ENCODE measurements around the gene YWHAB.

The YWHAB gene

DNA sequence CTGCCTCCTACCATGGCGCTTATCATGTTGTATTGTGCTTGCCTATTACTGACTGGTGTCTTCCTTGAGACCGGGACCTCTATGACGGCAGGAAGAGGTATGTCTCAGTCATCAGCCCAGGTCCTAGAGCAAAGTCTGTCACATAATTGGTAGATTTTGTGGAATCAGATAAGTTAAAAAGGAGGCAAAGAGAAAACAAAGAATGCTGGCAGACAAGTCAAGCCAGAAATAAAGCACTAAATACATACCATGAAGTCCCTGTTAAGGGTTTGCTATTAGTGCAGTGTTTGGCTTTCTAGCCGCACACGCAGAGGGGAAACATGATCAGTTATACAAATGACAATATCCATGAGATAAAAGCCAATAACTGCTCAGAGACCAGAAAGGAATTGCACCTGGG, 68.7 kb downstream of the YWHAB start:
- Histone ChIP-seq H3K27me3 (ENCODE audit: insufficient read depth, low read length) (no peaks in the 10 kb centered on the region), H3K4me2 (ENCODE audit: low read length) (no peak overlapping the region), H3K9me3 (ENCODE audit: low read length) (no peaks in the 10 kb centered on the region), H4K20me1 (ENCODE audit: insufficient read depth, low read length) (no peaks in the 10 kb centered on the region), H3K4me1 (ENCODE audit: insufficient read depth, low read length, severe bottlenecking) (peaks cover 21% of the 10 kb centered on the region), H3K4me3 (ENCODE audit: low read depth, low read length, poor library complexity, severe bottlenecking) (no peak overlapping the region), H3K27ac (ENCODE audit: low read depth, low read length, poor library complexity, severe bottlenecking) (no peak overlapping the region), H2AFZ (ENCODE audit: low read length) (no peak overlapping the region), H3F3A (ENCODE audit: insufficient read depth, low read length) (no peaks in the 10 kb centered on the region), H3K36me3 (ENCODE audit: insufficient read depth, low read length) (peaks cover 88% of the 10 kb centered on the region), H3K9me2 (ENCODE audit: low read depth, low read length) (no peaks in the 10 kb centered on the region), H3K79me2 (ENCODE audit: insufficient read depth, low read length) (peaks cover 19% of the 10 kb centered on the region), H3K9ac (ENCODE audit: low read length) (no peak overlapping the region)
- TF ChIP-seq EZH2 (IDR thresholded peaks at IDR 0.05; ENCODE audit: borderline replicate concordance, low read length): no peak
- TF ChIP-seq, protein P1, sequence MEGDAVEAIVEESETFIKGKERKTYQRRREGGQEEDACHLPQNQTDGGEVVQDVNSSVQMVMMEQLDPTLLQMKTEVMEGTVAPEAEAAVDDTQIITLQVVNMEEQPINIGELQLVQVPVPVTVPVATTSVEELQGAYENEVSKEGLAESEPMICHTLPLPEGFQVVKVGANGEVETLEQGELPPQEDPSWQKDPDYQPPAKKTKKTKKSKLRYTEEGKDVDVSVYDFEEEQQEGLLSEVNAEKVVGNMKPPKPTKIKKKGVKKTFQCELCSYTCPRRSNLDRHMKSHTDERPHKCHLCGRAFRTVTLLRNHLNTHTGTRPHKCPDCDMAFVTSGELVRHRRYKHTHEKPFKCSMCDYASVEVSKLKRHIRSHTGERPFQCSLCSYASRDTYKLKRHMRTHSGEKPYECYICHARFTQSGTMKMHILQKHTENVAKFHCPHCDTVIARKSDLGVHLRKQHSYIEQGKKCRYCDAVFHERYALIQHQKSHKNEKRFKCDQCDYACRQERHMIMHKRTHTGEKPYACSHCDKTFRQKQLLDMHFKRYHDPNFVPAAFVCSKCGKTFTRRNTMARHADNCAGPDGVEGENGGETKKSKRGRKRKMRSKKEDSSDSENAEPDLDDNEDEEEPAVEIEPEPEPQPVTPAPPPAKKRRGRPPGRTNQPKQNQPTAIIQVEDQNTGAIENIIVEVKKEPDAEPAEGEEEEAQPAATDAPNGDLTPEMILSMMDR (IDR thresholded peaks at IDR 0.05; ENCODE audit: low read length): no peak

DNA sequence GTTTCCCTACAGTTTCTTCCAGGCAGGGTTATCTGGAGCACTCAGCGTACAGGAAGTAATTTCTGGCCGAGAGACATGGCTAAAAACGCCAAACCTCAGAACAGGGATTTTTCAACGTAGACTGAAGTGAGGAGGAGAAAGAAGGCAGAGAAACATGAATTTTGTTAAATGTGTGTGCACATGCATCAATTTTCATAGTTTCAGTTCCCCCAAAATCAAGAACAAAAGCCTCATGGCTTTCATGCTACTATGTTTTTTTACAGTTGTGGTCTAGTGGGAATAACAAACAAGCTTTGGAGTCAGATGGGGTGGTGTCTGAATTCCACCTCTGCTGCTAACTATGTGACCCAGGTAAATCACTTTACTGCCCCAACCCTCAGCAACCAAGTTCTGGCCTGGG, 69.8 kb downstream of the YWHAB start:
- Histone ChIP-seq H3K4me2 (ENCODE audit: low read length) (no peak overlapping the region), H3K9me2 (ENCODE audit: low read depth, low read length) (no peaks in the 10 kb centered on the region), H4K20me1 (ENCODE audit: insufficient read depth, low read length) (no peaks in the 10 kb centered on the region), H3K9me3 (ENCODE audit: low read length) (no peaks in the 10 kb centered on the region), H3K27ac (ENCODE audit: low read depth, low read length, poor library complexity, severe bottlenecking) (peak overlapping the region; percentile 50), H3K9ac (ENCODE audit: low read length) (no peak overlapping the region), H3F3A (ENCODE audit: insufficient read depth, low read length) (no peaks in the 10 kb centered on the region), H3K36me3 (ENCODE audit: insufficient read depth, low read length) (peaks cover 78% of the 10 kb centered on the region), H3K4me3 (ENCODE audit: low read depth, low read length, poor library complexity, severe bottlenecking) (no peak overlapping the region), H3K4me1 (ENCODE audit: insufficient read depth, low read length, severe bottlenecking) (peaks cover 24% of the 10 kb centered on the region), H3K27me3 (ENCODE audit: insufficient read depth, low read length) (no peaks in the 10 kb centered on the region), H3K79me2 (ENCODE audit: insufficient read depth, low read length) (peaks cover 26% of the 10 kb centered on the region), H2AFZ (ENCODE audit: low read length) (no peak overlapping the region)
- TF ChIP-seq, protein P1 (IDR thresholded peaks at IDR 0.05; ENCODE audit: low read length): no peak
- TF ChIP-seq EZH2 (IDR thresholded peaks at IDR 0.05; ENCODE audit: borderline replicate concordance, low read length): no peak

DNA sequence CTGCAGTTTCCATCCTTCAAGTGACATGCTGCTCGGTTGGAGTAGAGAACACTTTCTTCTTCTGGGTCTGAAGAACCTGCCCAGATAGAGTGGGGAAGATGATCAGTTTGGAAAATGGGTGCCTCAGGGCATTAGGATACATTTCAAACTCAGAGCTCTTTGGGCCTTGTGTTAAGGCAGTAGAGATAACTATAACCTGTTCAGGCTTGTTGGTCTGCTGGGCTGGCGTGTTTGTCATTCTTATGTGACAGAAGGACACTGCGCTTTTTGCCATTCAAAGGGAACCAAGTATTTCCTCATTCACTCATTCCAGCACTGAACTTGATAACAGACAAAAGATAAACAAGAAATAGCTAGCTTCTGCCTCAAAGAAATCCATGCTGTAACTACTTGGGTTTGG, 70.9 kb downstream of the YWHAB start:
- Histone ChIP-seq H3K79me2 (ENCODE audit: insufficient read depth, low read length) (peaks cover 26% of the 10 kb centered on the region), H3K27ac (ENCODE audit: low read depth, low read length, poor library complexity, severe bottlenecking) (no peak overlapping the region), H3K9me3 (ENCODE audit: low read length) (no peaks in the 10 kb centered on the region), H3K9me2 (ENCODE audit: low read depth, low read length) (no peaks in the 10 kb centered on the region), H2AFZ (ENCODE audit: low read length) (no peak overlapping the region), H4K20me1 (ENCODE audit: insufficient read depth, low read length) (no peaks in the 10 kb centered on the region), H3K4me2 (ENCODE audit: low read length) (no peak overlapping the region), H3K4me3 (ENCODE audit: low read depth, low read length, poor library complexity, severe bottlenecking) (no peak overlapping the region), H3K27me3 (ENCODE audit: insufficient read depth, low read length) (no peaks in the 10 kb centered on the region), H3F3A (ENCODE audit: insufficient read depth, low read length) (no peaks in the 10 kb centered on the region), H3K4me1 (ENCODE audit: insufficient read depth, low read length, severe bottlenecking) (peaks cover 34% of the 10 kb centered on the region), H3K9ac (ENCODE audit: low read length) (no peak overlapping the region), H3K36me3 (ENCODE audit: insufficient read depth, low read length) (peaks cover 67% of the 10 kb centered on the region)
- no peak for TF ChIP-seq EZH2 (IDR thresholded peaks at IDR 0.05; ENCODE audit: borderline replicate concordance, low read length)
- TF ChIP-seq, protein P1 (IDR thresholded peaks at IDR 0.05; ENCODE audit: low read length): no peak

Measured in OCI-LY1 (cell line).